GM12878 (cell line): ENCODE data around the gene GRAMD2B. TPM values are rescaled to one million over a fixed set of nuclear protein-coding genes. Genes with fewer than 3 reads are reported as not detected.

Experiments used
- CUX1 ChIP-seq: IDR thresholded peaks from 2 replicates; pipeline ENCODE4 v1.6.1; 2012; ENCODE audit warnings: improper control_type of control experiment, low read depth, low read length; ENCODE audit not compliant: insufficient replicate concordance
- FOXK2 ChIP-seq: fragments of 450-650 bp; IDR thresholded peaks from 2 replicates; pipeline ENCODE4 v1.6.1; 2017; ENCODE audit warnings: mild to moderate bottlenecking, moderate library complexity
- SMC3 ChIP-seq: IDR thresholded peaks from 2 replicates; pipeline ENCODE4 v1.6.1; 2011; ENCODE audit warnings: low read length, improper control_type of control experiment, borderline replicate concordance
- ZBTB4 ChIP-seq: fragments of 450-650 bp; formaldehyde crosslinking; IDR thresholded peaks from 2 replicates; pipeline ENCODE4 v1.4.0; 2022; ENCODE audit warnings: mild to moderate bottlenecking, moderate library complexity
- polyA plus RNA-seq, 11 experiments: library from polyadenylated mRNA; depleted of rRNA in 4 of 11; unstranded in 6 of 11; stranded (reverse) in 5 of 11; fragments of >200 nt; fragmentation: Nextera tagmentation in 4 of 11; fragmentation: Illumina TruSeq in 1 of 11; extraction: Ambion mirVana in 4 of 11; extraction: Trizol in 1 of 11; gene quantifications; 1 replicate in 1 of 11; 2 replicates in 10 of 11; pipeline versions ENCODE4 v1.2.1 to v1.2.3, GENCODE V29; 2011 to 2016; ENCODE audit warnings: inconsistent platforms in 2 of 11, missing spikeins in 2 of 11, low read depth in 1 of 11
- total RNA-seq, 4 experiments: library from RNA; depleted of rRNA in 3 of 4; stranded (reverse); fragments of >200 nt in 3 of 4; fragmentation: Illumina TruSeq in 1 of 4; extraction: Trizol in 1 of 4; gene quantifications; 2 replicates each; pipeline versions ENCODE4 v1.2.1 to v1.2.3, GENCODE V29; 2013 to 2021
- TF ChIP-seq, protein P1 (sequence below): fragments of 150-350 bp; IDR thresholded peaks from 2 replicates; pipeline ENCODE4 v1.6.1; 2014; ENCODE audit warnings: mild to moderate bottlenecking, low read depth, low read length

Gene GRAMD2B
- total and polyA plus RNA-seq, 10 of the 15 experiments (the other 5 are each of a cell fraction or from before 2014, with no cell fraction given), result 1.9 to 21.5 (median 8.4) TPM

DNA sequence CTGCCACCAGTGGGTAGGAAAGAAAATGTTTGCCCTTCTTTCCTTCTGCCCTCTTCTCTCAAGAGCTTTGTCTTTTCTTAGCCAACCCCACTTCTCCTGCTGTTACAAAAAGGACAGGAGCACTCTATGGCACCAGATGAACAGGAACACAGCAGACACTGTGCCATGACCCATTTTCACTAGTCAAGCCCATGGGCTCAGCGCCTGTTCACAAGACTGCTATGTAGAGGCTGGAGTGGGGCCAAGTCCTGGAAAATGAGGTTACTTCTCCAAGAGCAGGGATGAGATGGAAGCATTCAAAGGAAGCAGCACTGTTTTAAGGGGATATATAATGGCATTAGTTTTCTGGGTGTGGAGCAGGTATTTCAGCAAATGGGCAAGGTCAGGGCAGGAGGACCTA is 46.8 kb upstream of the GRAMD2B start (continued):
- TF ChIP-seq FOXK2 (no peak), CUX1 (no peak), ZBTB4 (CRISPR knock-in tag) (no peak), SMC3 (no peak)
- TF ChIP-seq, protein P1, sequence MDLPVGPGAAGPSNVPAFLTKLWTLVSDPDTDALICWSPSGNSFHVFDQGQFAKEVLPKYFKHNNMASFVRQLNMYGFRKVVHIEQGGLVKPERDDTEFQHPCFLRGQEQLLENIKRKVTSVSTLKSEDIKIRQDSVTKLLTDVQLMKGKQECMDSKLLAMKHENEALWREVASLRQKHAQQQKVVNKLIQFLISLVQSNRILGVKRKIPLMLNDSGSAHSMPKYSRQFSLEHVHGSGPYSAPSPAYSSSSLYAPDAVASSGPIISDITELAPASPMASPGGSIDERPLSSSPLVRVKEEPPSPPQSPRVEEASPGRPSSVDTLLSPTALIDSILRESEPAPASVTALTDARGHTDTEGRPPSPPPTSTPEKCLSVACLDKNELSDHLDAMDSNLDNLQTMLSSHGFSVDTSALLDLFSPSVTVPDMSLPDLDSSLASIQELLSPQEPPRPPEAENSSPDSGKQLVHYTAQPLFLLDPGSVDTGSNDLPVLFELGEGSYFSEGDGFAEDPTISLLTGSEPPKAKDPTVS, result no peak
- TF ChIP-seq, all 136 proteins: peak for 0
